Renal pelvis (tissue), 4 donors: Measurements from ENCODE around the gene UBAP1L. TPM values are rescaled to one million over a fixed set of nuclear protein-coding genes. Genes with fewer than 3 reads are reported as not detected.

ENCODE experiments used
- DNase-seq: peaks from one replicate; pipeline ENCODE4 v3.0.0-alpha.2; 2013
- polyA plus RNA-seq, 3 donors: library from polyadenylated mRNA; unstranded; fragments of 120-200 nt; gene quantifications; one replicate each; pipeline ENCODE4 v1.2.1, GENCODE V29; 2013; ENCODE audit not compliant: insufficient read length in 3 of 3

The UBAP1L gene
- polyA plus RNA-seq, 3 donors, result 4.3 to 9.8 (median 8.7) TPM

GRCh38 chr15:65044724-65045481 lies 70.1 kb downstream of the UBAP1L start, which contains the start of gene SLC51B:
SLC51B (plus strand) TSS chr15:65045387; CDS start chr15:65050005, 4,618 bp downstream.
- peak; percentile 62 for DNase-seq

DNA sequence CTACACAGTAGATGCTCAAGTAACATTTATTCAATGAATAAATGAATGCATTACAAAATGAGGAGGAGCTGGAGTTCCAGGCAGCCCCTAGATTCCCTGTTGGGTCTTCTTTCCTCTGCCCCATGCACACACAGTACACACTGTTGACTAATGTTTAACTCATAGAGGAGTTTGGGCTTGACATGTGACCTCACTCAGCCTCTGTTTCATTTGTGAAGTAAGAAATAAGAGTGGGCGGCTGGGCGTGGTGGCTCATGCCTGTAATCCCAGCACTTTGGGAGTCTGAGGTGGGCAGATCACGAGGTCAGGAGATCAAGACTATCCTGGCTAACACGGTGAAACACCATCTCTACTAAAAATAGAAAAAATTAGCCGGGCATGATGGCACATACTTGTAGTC lies 70.8 kb downstream of the UBAP1L start:
- peak; percentile 37 for DNase-seq

GRCh38 chr15:65042776-65043327 lies 72.1 kb downstream of the UBAP1L start:
- DNase-seq, result no peak

Other genes starting within 250 kb of the UBAP1L start
- 1 to 10 TPM; 5.1 to 10.0 (median 7.8) TPM for gene ANKDD1A, start 203.3 kb downstream of the UBAP1L start, polyA plus RNA-seq
- gene SPG21, start 125.3 kb downstream of the UBAP1L start, polyA plus RNA-seq, result 100 to 1,000 TPM; 103 to 115 (median 105) TPM
- 10 to 100 TPM; 11.7 to 16.9 (median 15.8) TPM for gene MTFMT, start 85.6 kb downstream of the UBAP1L start, polyA plus RNA-seq
- gene SLC51B, start 69.8 kb downstream of the UBAP1L start, polyA plus RNA-seq, result 10 to 100 TPM; 10.5 to 14.1 (median 13.3) TPM
- gene RASL12, start 47.2 kb downstream of the UBAP1L start, polyA plus RNA-seq, result 1 to 10 TPM; 6.2 to 8.2 (median 7.2) TPM
- under 1 TPM in 2 of 3 donors, not detected in 1; 0.07 to 0.09 TPM for gene KBTBD13, start 38.5 kb downstream of the UBAP1L start, polyA plus RNA-seq
- 10 to 100 TPM; 28.4 to 35.4 (median 28.6) TPM for gene PDCD7, start 18.6 kb upstream of the UBAP1L start, polyA plus RNA-seq
- 10 to 100 TPM; 62.2 to 78.9 (median 75.9) TPM for gene CLPX, start 70.1 kb upstream of the UBAP1L start, polyA plus RNA-seq
- 1 to 10 TPM; 3.2 to 4.4 (median 3.4) TPM for gene CILP, start 96.3 kb upstream of the UBAP1L start, polyA plus RNA-seq
- gene PARP16, start 171.7 kb upstream of the UBAP1L start, polyA plus RNA-seq, result 10 to 100 TPM; 17.2 to 17.7 (median 17.4) TPM
- not detected for gene RNU5A-1, start 180.9 kb upstream of the UBAP1L start, polyA plus RNA-seq
- not detected for gene RNU5B-1, start 189.5 kb upstream of the UBAP1L start, polyA plus RNA-seq